ENCODE data around the gene HSP90AA1. TPM values are rescaled to one million over a fixed set of nuclear protein-coding genes. Genes with fewer than 3 reads are reported as not detected.

Gene HSP90AA1
- total RNA-seq, 4 donors from 2014 or later, result 185 to 396 (median 265) TPM

DNA sequence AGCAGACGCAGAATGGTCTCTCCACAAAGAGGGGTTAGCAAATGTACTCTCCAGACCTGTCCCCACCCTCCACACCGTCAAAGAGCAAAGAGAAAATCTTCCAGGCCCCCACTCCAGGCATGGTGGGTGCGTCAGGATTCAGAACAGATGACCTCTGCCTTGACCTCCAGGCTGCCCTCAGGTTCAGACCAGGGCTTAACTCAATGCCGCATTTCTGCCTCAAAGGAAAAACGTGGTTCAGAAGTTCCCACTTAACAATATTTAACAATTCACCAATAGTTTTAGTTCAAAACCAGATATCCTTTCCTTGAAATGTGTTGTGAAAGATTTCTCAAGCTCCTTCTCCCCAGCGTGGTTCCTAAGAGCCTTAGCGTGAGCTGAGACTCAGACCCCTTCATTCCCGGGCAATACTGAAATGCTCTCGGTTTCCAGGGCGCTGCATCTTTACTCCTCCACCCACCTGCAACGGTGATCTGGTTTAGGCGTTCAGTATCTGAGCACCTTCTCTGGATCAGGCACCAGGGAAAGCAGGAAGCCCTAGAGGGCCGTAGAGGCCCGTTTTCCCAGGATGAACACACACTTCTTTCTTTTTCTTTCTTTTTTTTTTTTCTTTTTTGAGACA is 22.9 kb downstream of the HSP90AA1 start:
- Histone ChIP-seq H3K9me3 (peaks cover 0 to 5% (median 0%) of the 10 kb centered on the region in 4 donors), H3K4me1 (peaks cover 0 to 15% (median 8%) of the 10 kb centered on the region in 4 donors), H3K27ac (peak overlapping the region in 1 of 4 donors; percentile 63), H3K4me3 (no peak overlapping the region), H3K27me3 (no peaks in the 10 kb centered on the region), H3K36me3 (no peaks in the 10 kb centered on the region)
- 58 to 60% methylated on average over 14 of the region's 14 CpGs for WGBS, 2 donors
- no peak for TF ChIP-seq POLR2A (IDR thresholded peaks at IDR 0.05)
- no peak for DNase-seq (ENCODE audit: low spot score in 2 of 2)

DNA sequence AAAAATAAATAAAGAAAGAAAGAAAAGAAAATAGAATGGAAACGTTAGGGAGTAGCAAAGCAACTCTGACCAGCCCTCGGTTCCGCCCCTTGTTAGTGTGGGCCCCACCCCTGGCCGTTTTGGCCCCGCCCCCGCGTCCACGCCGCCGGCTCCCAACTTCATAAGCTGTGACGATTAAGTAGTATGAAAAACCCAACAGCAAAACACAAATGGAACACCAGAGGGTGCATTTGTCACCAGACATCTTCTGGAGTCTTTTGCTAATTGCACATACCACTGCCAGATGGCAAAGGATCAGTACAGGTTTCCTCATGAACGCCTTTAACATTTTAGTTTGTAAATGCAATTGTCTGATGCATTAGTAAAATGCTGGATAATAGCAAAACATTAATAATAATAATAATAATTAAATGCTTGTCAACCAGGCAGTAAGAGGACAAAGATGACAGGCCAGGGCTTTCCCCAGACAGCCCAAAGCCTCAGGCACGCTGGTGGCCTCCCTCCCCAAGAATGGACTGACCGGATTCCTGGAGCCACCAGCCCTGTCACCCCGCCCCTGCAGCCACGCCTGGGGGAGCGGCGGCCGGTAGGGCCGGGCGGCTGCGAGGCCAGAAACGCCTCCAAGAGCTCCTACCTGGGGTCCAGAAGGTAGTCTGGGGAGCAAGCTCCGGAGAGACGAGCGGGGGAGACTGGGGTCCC is 23.6 kb downstream of the HSP90AA1 start:
- Histone ChIP-seq H3K4me3 (no peak overlapping the region), H3K9me3 (peaks cover 0 to 2% (median 0%) of the 10 kb centered on the region in 4 donors), H3K36me3 (no peaks in the 10 kb centered on the region), H3K27ac (peak overlapping the region in 1 of 4 donors; percentile 63), H3K4me1 (peaks cover 0 to 20% (median 8%) of the 10 kb centered on the region in 4 donors), H3K27me3 (no peaks in the 10 kb centered on the region)
- 17% methylated on average over 21 to 26 of the region's 26 CpGs for WGBS, 2 donors
- TF ChIP-seq EP300 (IDR thresholded peaks at IDR 0.05), result peak in 1 of 2 donors; percentile 37
- no peak for TF ChIP-seq POLR2A (IDR thresholded peaks at IDR 0.05)
- TF ChIP-seq, protein P1, sequence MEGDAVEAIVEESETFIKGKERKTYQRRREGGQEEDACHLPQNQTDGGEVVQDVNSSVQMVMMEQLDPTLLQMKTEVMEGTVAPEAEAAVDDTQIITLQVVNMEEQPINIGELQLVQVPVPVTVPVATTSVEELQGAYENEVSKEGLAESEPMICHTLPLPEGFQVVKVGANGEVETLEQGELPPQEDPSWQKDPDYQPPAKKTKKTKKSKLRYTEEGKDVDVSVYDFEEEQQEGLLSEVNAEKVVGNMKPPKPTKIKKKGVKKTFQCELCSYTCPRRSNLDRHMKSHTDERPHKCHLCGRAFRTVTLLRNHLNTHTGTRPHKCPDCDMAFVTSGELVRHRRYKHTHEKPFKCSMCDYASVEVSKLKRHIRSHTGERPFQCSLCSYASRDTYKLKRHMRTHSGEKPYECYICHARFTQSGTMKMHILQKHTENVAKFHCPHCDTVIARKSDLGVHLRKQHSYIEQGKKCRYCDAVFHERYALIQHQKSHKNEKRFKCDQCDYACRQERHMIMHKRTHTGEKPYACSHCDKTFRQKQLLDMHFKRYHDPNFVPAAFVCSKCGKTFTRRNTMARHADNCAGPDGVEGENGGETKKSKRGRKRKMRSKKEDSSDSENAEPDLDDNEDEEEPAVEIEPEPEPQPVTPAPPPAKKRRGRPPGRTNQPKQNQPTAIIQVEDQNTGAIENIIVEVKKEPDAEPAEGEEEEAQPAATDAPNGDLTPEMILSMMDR (IDR thresholded peaks at IDR 0.05), result peak; percentile 19 to 52 (median 48)
- peak; percentile 76 to 87 for DNase-seq (ENCODE audit: low spot score in 2 of 2)

DNA sequence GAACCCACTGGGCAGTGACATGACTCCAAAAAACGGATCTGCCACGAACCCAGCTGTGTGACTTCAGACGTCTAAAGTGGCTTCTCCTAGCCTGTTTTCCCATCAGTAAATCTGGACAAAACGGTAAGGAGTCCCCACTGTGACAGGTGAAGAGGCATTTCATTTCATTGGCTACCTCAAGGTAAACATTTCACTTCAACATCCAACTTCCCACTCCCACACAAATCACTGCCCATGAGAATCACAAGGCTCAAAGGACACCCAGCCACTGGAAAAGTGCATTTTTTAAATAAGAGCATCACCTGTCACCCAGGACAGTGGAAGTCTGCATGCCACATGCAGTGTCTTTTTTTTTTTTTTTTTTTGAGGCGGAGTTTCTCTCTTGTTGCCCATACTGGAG is 27.9 kb downstream of the HSP90AA1 start:
- H3K9me3 ChIP-seq, result no peaks in the 10 kb centered on the region
- H3K36me3 ChIP-seq, result peaks cover 0 to 14% (median 0%) of the 10 kb centered on the region in 3 donors
- no peak overlapping the region for H3K4me3 ChIP-seq
- TF ChIP-seq, protein P1 (IDR thresholded peaks at IDR 0.05), result no peak
- no peak for TF ChIP-seq EP300 (IDR thresholded peaks at IDR 0.05)
- TF ChIP-seq POLR2A (IDR thresholded peaks at IDR 0.05), result no peak
- H3K27ac ChIP-seq, result no peak overlapping the region
- peaks cover 0 to 21% (median 8%) of the 10 kb centered on the region in 4 donors for H3K4me1 ChIP-seq
- H3K27me3 ChIP-seq, result no peaks in the 10 kb centered on the region
- WGBS, 2 donors, result 72 to 76% methylated on average over 5 of the region's 5 CpGs
- DNase-seq (ENCODE audit: low spot score in 2 of 2), result no peak

DNA sequence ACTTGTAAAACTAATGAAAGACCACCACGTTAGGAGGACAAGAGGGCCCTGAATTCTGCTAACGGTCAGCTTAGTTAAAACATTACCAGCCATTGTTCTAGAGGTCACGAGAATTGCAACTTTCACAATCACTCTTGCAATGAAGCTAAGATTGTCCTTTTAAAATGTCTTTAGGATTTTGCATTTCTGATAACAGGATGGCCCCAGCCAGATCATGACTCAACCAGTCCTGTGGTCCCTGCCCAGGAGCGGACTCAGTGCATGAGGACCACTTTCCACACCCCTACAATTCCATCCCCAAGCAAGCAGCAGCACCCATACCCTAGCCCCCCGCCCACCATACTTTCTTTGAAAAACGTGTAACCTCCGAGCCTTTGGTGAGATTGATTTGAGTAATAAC is 28.7 kb downstream of the HSP90AA1 start:
- peaks cover 0 to 22% (median 0%) of the 10 kb centered on the region in 3 donors for H3K36me3 ChIP-seq
- H3K27ac ChIP-seq, result no peak overlapping the region
- H3K4me1 ChIP-seq, result peaks cover 0 to 14% (median 5%) of the 10 kb centered on the region in 4 donors
- no peaks in the 10 kb centered on the region for H3K27me3 ChIP-seq
- DNase-seq (ENCODE audit: low spot score in 2 of 2), result no peak
- no peaks in the 10 kb centered on the region for H3K9me3 ChIP-seq
- no peak overlapping the region for H3K4me3 ChIP-seq
- TF ChIP-seq, protein P1 (IDR thresholded peaks at IDR 0.05), result no peak
- TF ChIP-seq POLR2A (IDR thresholded peaks at IDR 0.05) (no peak), EP300 (IDR thresholded peaks at IDR 0.05) (no peak)
- WGBS, 2 donors, result 42 to 50% methylated on average over 7 of the region's 7 CpGs

DNA sequence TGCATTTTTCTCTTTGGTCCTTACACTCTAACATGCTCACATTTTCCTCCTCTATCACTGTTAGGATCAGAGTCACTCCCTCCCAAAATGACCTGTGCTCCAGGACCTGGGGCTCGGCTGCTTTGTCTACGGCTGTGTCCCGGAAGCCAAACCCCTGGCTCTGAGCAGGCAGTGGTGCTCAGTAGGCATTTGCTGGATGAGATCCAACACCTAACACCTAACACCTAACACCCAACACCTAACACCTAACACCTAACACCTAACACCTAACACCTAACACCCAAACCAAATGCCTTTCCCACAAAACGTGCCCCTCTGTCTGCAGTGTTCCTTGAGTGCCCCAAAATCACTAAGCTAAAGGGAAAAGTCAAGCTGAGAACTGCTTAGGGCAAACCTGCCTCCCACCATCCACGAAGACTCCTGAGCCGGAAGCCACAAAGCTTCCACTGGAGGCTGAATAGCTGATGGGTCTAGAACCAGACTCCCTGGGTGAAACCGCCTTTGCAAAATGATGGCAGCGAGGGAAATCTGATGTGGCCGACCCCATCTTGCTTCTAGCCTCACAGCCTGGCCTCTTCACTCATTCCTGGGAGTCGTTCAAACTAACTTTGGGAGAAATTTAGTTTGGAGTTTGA is 29.2 kb downstream of the HSP90AA1 start:
- Histone ChIP-seq H3K27ac (no peak overlapping the region), H3K27me3 (no peaks in the 10 kb centered on the region), H3K4me3 (no peak overlapping the region), H3K36me3 (peaks cover 0 to 28% (median under 1%) of the 10 kb centered on the region in 3 donors), H3K4me1 (peaks cover 0 to 8% (median under 1%) of the 10 kb centered on the region in 4 donors), H3K9me3 (no peaks in the 10 kb centered on the region)
- no peak for DNase-seq (ENCODE audit: low spot score in 2 of 2)
- no peak for TF ChIP-seq EP300 (IDR thresholded peaks at IDR 0.05)
- TF ChIP-seq POLR2A (IDR thresholded peaks at IDR 0.05), result no peak
- TF ChIP-seq, protein P1 (IDR thresholded peaks at IDR 0.05), result no peak
- 45 to 46% methylated on average over 6 to 10 of the region's 10 CpGs for WGBS, 2 donors
